ENCODE results near the gene TBK1.

Gene TBK1

DNA sequence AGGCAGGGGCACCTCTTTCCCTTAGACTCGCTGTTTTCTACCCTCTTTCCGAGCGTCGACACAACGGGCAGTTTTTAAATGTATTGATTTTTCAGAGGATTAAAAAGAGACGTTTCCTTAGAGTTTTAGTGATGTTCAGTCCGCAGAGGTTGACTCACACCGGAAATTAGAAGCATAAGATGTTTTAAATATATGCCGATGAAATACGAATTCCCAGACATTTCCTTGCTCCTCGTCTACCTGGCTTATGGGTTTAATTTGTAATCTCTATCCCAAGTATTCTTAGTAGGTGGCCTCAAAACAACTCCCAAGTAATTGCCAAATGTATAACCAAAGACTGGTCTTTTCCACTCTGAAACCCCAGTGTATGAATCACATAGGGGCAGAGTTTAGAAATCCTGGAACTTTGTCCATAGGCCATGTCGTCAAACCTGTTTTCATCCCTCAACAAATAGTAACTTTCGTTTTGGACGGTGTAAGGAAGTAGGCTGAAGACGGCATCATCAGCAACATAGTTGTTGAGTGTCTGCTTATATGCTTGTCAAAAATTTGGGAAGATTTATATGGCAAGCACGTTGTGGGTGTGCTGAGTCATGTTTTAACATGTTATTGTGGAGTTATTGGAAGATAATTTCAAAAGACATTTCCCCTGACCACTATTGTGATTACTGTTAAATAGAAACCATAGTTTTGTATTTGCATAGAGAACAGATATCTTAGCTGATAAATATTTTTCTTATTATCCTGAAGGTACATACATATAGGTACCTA, 824 bp downstream of the TBK1 start:
- no peak for DNase-seq

DNA sequence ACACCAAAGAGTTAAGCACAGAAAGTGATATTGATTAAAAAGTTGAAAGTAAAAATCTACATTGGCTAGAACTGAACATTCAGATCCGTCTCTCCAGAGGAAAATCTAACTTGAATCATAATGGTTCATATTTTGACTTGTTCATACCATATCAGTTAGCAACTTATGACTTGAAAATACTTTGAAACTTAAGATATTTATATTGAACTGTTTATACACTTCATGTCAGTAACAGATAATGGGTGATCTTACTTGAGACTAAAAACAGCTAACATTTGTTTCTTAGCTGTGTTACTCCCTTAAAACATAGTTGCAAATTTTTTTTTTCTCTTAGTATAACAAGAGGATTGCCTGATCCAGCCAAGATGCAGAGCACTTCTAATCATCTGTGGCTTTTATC, 3.6 kb downstream of the TBK1 start:
- DNase-seq = no peak

DNA sequence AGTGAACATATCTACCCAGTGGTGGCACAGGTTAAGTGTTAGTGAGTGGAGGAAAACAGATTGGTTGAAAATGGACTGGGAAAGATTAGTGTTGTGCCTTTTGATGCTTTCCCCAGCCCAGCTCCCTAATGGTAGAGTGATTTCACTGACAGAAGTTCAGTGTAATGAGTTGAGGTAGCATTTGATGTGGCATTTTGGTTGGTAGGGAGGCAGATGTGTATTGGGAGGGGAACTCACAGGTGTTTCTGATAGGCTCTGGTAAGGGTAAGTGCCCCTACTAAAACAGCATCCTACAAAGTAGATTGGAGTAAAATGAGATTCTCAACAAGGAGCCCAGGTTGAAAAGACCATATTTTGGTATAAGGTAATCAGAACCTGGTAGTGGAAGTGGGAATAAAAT, 4.2 kb downstream of the TBK1 start:
- no peak for DNase-seq

DNA sequence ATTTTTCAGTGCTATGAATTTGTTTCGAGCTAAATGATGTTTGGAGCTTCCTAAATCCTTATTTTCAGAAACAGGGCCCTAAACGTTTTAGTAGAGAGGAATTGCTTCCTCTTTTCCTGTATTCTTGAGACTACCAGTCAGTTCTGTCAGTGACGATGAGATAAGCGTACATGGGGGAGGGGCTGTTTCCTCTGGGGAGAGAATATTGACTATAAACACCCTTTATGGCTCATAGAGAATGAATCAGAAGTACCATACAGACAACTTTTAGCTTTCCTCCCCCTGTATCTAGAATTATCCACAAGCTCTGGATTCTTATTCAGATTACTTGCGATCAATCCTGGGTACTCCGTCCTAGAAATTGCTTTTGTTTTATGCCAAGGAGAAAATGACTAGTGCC, 5.1 kb downstream of the TBK1 start:
- no peak for DNase-seq

DNA sequence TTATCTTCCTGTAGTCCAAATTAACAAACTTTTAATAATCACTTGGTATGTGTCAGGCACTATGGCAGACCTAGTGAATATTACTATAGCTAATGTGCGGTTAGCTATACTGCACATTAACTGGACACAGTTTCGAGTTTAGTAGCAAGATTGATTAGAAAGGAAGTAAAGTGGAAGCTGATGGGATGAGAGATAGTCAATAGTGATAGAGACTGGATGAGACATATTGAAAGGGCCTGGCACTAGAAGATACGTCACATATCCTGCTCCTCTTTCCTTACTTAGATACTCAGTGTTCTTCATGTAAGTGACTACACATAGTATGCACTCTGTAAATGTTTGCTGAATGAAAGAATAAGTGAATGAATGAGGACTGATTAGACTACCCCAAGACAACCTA, 5.5 kb downstream of the TBK1 start:
- no peak for DNase-seq

DNA sequence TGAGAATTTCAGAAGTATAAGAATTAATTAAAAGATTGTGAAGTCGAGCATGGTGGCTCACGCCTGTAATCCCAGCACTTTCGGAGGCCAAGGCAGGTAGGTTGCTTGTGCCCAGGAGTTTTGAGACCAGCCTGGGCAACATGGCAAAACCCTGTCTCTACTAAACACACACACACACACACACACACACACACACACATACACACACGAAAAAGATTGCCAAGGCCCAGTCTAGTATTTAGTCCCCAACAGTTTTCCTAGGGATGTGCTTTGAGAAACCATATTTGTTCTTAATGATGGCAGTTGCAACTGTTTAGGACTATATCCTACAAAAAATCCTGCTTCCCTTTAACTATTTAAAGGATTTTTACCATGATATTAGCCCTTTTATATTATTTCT, 6.0 kb downstream of the TBK1 start:
- DNase-seq = no peak

DNA sequence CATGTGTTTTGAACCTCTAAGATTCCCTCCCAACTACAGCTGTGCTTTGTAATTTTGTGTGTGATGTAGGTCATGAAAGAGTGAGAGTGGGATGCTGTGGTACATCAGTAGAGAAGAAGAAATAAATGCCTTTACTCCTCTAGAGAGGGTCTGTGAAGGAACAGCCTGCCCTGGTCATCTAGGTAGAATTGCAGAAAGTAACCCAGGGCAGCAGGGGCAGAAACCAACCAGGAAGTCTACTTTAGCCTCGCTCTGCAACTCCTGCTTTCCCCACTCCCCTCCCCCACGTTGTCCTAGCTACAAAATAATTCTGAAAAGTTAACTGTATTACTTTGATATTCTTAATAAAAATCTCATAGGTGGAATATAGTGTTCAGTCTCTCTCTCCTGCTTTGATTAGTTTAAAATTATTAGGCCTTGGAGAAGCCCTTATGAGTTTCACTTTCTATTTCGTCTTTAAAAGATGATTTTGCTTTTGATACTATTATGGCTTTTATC, 7.5 kb downstream of the TBK1 start:
- no peak for DNase-seq

DNA sequence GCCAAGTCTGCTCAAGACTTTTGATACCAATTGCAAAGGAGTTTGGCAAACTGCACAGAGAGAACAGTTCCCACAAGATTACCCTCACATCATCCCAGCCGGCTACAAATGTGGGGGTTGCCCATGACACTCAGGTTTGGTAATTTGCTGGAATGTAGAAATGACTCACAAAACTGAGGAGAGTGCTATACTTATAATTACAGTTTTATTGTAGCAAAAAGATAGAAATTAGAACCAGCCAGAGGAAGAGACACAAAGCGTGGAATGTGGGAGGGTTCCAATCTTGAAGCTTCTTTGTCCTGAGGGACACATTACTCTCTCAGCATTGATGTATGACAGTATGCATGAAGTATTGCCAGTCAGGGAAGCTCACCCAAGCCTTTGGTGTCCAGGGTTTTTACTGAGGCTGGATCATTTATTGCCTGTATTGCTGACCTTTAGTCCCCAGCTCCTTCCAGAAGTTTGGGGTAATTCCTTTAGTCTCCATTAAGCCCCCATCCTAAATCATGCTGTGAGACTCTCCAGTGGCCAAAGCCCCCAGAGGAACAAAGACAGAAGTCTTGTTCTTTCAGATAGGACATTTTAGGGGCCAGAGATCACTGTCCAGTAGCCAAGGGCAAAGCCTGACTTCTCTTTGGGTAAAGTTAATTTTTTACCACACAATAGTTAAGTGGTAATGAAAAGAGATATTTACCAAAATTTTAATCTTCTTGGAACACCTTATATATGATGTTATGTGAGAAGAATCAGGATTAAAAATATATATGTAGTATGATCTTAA, 9.9 kb downstream of the TBK1 start:
- DNase-seq = no peak

DNA sequence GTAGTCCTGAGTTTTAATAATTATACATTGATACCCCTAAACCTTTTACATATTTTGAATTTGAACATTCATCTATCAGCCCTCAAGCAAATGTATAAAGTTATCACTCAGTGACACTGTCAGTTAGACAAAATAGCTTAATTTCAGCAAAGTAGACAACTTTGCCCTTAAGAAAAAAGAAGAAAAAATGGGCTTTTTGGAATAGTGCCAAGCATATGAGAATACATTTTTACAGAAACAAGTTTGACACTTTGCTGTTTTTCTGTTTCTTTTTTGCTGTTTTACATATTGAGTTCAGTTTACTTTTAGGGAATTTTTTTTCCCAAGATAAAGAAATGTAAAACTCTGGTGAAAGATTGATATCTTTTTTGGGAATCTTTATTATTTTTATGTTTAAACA, 14.3 kb downstream of the TBK1 start:
- DNase-seq = no peak

DNA sequence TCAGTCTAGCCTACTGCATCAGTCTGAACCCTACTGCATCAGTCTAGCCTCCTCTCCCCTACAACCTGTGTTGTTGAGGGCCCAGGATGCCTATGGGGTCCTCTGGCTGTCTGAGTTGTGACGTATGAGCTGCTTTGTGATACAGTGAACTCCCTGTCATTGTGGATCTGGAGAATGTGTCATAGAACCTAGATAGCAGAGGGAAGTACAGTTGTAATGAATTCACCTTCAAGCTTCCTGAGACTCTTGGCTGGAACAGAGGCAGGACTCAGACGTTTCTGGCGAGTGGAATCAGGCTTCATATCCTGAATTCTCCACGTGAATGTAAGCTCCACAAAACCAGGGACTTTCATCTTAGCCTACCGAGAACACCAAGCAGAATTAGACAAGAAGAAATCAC, 17.0 kb downstream of the TBK1 start:
- DNase-seq = no peak

DNA sequence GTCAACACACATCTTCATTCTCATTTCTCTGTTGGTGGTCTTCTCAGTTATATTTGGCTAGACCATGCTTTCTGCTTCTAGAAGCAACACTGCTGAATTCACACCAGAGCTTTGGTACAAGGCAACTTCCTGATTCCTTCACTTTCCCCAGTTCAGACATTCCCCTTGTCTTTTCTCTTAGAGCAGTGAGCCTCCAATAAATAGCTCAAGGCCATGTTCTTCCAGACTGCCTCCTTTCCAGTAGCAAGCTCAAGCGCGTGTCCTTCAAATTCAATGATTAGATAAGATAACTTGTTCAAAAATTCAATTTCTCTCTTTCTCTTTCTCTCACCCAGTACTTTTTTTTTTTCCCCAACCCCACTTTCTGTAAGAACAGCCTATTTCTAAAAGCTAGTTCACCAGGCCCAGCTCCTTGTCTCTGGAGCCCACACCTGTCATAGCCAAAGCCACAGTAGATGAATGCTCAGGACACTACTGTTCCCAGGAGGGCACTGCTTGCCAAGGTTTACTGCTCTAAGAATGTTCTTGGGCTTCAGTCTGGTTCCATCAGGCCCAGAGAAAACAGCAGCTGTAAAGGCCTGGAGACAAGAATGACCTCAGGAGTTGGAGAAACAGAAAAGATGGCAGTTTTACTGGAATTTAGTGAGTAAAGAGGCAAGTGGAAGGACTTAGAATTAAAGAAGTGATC, 17.7 kb downstream of the TBK1 start:
- no peak for DNase-seq

DNA sequence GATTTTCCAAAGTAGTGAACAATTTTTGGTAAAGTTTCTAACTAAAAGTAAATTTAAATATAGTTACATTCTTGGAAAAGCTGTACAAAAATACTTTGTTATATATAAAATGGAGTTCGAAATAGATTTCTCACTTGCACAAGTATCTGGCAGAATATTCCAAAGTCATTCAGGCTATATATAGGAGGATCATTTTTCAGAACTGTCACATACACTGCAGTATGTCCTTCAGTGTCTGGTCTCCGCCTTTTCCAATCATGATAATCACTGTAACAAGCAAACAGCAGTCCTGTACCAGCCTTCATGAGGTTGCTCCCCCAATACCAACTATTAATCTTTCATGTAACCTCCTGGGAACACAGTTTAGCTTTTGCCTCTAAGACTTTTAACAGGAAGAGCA, 18.6 kb downstream of the TBK1 start:
- no peak for DNase-seq

DNA sequence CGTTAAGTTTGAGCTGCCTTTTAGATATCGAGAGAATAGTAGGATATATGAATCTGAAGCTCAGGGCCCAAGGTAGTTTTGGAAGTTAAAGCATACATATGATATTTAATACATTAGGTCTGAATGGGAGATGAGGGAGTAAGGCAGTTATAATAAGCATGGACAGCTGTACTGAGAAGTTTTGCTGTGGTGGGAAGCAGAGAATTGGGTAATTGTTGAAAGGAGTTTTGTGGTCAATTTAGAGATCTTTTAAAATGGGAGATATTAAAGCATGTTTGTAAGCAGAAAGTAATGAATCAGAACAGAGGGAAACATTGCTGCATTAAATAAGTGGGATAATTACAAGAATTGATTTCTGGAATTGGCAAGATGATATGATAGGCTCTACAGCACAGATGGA, 21.3 kb downstream of the TBK1 start:
- no peak for DNase-seq

DNA sequence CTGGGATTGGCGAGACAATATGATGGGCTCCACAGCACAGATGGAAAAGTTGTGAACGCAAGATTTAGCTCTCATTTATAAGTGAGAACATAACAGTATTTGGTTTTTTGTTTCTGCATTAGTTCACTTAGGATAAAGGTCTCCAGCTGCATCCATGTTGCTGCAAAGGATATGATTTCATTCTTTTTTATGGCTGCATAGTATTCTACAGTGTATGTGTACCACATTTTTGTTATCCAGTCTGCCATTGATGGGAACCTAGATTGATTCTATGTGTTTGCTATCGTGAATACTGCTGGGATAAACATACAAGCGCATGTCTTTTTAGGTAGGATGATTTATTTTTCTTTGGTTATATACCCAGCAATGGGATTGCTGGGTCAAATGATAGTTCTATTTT, 23.6 kb downstream of the TBK1 start:
- DNase-seq = no peak

DNA sequence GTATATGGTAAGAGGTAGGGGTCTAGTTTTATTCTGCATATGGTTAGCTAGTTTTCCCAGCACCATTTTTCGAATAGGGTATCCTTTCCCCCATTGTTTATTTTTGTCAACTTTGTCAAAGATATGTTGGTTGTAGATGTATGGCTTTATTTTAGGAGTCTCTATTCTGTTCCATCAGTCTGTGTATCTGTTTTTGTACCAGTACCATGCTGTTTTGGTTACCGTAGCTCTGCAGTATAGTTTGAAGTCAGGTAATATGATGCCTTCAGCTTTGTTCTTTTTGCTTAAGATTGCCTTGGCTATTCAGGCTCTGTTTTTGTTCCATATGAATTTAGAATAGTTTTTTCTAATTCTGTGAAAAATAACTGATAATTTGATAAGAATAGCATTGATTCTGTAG, 24.9 kb downstream of the TBK1 start:
- no peak for DNase-seq

DNA sequence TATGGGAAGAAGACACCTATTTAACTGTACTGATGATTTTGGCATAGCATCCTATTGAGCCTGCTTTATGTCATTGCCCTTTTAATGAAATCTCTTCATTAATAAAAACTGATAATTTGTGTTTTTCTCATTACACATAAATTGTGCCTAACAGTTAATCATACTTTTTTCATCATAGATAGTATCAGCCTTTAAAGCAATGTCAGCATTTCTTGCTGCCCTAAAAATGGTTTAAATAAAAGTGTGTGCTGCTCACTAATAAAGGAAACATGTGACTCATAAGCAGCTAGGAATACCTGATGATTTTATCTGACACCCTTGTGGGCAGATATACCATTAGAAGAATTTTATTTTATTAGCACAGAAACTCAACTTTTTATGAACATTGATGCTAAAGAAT, 26.7 kb downstream of the TBK1 start:
- DNase-seq = no peak

DNA sequence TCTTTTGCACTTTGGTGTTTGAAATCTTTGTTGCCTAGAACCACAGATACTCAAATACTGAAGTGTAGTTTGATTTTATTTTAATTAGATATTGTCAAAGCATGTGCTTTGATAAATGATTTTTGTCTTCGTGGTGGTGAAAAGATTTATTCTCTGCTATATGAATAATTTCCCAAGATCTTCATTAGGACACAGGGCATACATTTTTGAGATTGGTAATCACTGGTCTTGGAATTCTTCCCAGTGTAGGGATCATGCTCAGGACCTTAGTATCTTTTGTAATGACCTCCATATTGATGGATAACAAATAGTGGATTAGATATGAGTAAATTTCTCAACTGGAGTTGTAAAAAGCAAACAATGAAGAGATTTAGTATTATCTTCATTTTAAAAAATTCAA, 28.2 kb downstream of the TBK1 start:
- no peak for DNase-seq

DNA sequence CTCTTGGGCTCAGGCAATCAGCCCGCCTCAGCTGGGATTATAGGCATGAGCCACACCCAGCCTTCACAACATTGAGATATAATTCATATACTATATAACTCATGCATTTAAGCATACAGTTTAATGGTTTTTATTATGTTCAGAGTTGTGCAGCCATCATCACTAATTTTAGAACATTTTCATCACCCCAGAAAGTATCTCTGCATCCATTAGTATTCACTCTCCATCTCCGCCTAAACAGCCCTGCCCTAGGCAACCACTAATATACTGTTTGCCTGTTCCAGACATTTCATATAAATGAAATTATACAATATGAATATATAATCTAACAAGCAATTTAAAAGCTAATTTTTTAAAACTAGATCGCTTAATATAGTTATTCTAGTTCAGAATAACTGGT, 34.7 kb downstream of the TBK1 start:
- DNase-seq = no peak

DNA sequence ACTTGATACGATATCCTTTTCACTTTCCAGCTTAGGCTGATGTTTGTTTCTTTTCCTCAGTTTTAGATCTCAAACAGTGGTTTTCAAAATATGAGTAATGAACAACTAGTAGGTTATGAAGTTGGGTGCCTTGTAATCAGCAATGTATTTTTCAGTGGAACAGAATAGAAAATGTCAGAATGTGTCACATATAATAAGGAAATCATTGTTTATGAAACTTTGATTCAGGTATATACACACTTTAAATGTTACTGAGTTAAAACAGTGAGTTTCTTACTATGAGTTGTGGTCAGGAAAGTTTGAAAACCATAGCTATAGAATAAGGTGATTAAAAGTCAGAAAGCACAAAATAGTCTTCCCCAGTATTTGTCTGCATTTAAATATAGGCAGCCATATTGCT, 39.8 kb downstream of the TBK1 start:
- DNase-seq = no peak

DNA sequence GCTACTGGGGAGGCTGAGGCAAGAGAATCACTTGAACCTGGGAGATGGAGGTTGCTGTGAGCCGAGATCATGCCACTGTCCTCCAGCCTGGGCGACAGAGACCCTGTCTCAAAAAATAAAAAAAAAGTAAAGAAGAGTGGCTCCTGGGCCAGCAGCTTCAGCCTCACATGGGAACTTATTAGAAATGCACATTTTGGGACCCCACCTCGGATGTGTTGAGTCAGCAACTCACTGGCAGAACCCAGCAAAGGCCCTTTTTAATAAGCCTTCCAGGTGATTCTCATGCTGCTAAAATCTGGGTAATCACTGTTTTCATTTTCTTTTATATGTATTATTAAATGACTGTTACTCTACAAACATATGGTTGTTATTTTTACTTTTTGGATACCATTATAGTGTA, 41.6 kb downstream of the TBK1 start:
- no peak for DNase-seq

DNA sequence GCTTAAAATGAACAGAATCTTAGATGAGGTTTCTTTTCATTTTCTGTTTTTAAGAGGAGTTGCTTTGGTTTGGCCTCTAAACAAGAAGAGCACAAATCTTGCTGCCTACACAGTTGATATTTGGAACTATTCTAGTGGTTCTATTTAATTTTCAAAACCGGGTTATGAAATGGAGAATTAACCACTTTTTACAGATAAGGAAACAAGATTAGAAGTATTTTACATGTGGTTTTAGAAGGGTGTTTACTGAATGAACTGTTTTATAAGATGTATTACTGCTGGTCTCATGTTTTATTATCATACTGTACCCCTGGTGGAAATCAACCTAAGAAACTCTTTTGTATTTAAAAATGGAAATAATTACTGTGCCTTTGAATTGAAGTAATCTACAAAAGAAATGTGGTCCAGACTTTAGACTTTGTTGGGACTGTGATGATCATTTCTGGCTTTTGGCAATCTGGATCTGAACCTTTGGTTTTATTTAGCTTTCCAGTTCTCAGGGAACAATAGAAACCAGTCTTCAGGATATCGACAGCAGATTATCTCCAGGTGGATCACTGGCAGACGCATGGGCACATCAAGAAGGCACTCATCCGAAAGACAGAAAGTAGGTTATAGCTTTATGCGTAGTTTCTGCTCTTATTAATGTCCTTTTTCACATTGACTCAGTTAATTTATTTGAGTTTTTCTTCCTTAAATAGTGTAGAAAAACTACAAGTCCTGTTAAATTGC, 43.2 kb downstream of the TBK1 start:
- DNase-seq = no peak

DNA sequence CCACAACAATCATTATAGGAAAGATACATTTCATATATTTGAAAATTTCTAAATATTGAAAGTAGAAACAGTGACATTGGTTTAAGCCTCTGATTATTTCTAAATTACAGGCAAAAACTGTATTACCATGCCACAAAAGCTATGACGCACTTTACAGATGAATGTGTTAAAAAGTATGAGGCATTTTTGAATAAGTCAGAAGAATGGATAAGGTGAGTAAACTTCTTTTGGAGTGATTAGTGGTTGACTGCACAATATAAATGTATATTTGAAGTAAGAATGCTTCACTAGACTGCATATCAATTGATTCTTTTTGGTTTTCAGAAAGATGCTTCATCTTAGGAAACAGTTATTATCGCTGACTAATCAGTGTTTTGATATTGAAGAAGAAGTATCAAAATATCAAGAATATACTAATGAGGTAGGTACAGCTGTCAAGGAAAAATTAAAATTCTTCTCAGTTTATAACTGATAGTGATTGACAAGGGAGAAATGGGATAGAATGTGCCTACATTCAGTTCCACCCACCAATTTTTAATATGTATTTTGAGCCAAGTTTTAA, 45.0 kb downstream of the TBK1 start:
- DNase-seq = no peak

DNA sequence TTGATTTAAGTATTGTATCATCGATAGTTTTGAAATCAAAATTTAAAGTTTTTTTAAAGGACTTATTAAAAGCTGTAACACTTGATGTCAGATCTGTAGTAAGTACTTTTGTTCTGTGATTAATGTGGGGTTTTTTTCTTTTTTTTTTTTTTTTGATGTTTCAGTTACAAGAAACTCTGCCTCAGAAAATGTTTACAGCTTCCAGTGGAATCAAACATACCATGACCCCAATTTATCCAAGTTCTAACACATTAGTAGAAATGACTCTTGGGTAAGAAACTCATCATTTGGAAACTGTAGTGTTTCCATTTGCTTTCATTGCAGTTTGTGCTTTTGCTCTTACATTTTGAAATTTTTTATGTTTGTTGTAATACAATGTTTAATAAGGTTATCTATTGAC, 45.6 kb downstream of the TBK1 start:
- no peak for DNase-seq

Measured in activated gamma-delta T cell (primary cell).